HUES48 (cell line): ENCODE data around the gene PDS5B.
A peak's percentile ranks its signal among the peaks of the same experiment; 100 is the strongest.
"Not testable (repeated sequence)": the region's sequence is repeated elsewhere in the genome, so short reads cannot be mapped to it uniquely, and the experiment has no call there.

Experiments
- H3K27ac ChIP-seq: one replicate; pipeline ENCODE4 v1.7.0; 2013; ENCODE audit warnings: low read depth, low read length, inconsistent platforms
- H3K27me3 ChIP-seq: 2 replicates; pipeline ENCODE4 v1.6.1; 2013; ENCODE audit warnings: mild to moderate bottlenecking, low read length; ENCODE audit not compliant: control insufficient read depth, insufficient read depth
- H3K36me3 ChIP-seq: 2 replicates; pipeline ENCODE4 v1.6.1; 2013; ENCODE audit warnings: low read length; ENCODE audit not compliant: control insufficient read depth, insufficient read depth
- H3K4me1 ChIP-seq: 2 replicates; pipeline ENCODE4 v1.6.1; 2013; ENCODE audit warnings: mild to moderate bottlenecking, low read length; ENCODE audit not compliant: control insufficient read depth, insufficient read depth
- H3K4me3 ChIP-seq: 2 replicates; pipeline ENCODE4 v1.5.1; 2013; ENCODE audit warnings: mild to moderate bottlenecking, low read depth, low read length
- H3K9ac ChIP-seq: 2 replicates; pipeline ENCODE4 v1.6.1; 2013; ENCODE audit warnings: mild to moderate bottlenecking, low read depth, low read length, moderate library complexity
- H3K9me3 ChIP-seq: 2 replicates; pipeline ENCODE4 v1.6.1; 2013; ENCODE audit warnings: low read length; ENCODE audit not compliant: control insufficient read depth, insufficient read depth

The PDS5B gene

GRCh38 chr13:32824675-32825074, 238.4 kb downstream of the PDS5B start:
- H3K4me1 ChIP-seq: peaks cover 14% of the 10 kb centered on the region
- H3K9ac ChIP-seq: peak overlapping the region; percentile 41; the same call in 1 of the 2 replicates
- no peaks in the 10 kb centered on the region for H3K9me3 ChIP-seq
- no peaks in the 10 kb centered on the region for H3K27me3 ChIP-seq
- H3K27ac ChIP-seq: peak overlapping the region; percentile 94
- H3K4me3 ChIP-seq: no peak overlapping the region; the same call in 1 of the 2 replicates
- no peaks in the 10 kb centered on the region for H3K36me3 ChIP-seq

GRCh38 chr13:32825481-32825880, 239.2 kb downstream of the PDS5B start:
- H3K4me1 ChIP-seq: peaks cover 14% of the 10 kb centered on the region
- no peaks in the 10 kb centered on the region for H3K36me3 ChIP-seq
- peak overlapping the region; percentile 94 for H3K27ac ChIP-seq
- H3K9ac ChIP-seq: no peak overlapping the region
- no peak overlapping the region for H3K4me3 ChIP-seq
- no peaks in the 10 kb centered on the region for H3K27me3 ChIP-seq
- H3K9me3 ChIP-seq: no peaks in the 10 kb centered on the region

- peaks cover 14% of the 10 kb centered on the region for H3K4me1 ChIP-seq
- H3K27ac ChIP-seq, H3K9me3 ChIP-seq, H3K9ac ChIP-seq, H3K36me3 ChIP-seq, H3K4me3 ChIP-seq, H3K27me3 ChIP-seq: not testable (repeated sequence)
These were observed 240.1 kb downstream of the PDS5B start for GRCh38 chr13:32826372-32826771.
